GM19239 (cell line): ENCODE measurements around the gene LRIF1.
"Not testable (repeated sequence)": the region's sequence is repeated elsewhere in the genome, so short reads cannot be mapped to it uniquely, and the experiment has no call there.

Experiments
- DNase-seq: peaks from one replicate; pipeline ENCODE4 v3.0.0; 2011; ENCODE audit warnings: low spot score; ENCODE audit not compliant: insufficient read length
- FAIRE-seq: peaks from 2 replicates; lab custom pipeline; 2011; peaks lifted over from hg19 to GRCh38; lab: Jason Lieb, UNC

LRIF1 gene

GRCh38 chr1:110953031-110953430, 10.7 kb downstream of the LRIF1 start:
- FAIRE-seq (peak; percentile 14), DNase-seq (no peak)

DNA sequence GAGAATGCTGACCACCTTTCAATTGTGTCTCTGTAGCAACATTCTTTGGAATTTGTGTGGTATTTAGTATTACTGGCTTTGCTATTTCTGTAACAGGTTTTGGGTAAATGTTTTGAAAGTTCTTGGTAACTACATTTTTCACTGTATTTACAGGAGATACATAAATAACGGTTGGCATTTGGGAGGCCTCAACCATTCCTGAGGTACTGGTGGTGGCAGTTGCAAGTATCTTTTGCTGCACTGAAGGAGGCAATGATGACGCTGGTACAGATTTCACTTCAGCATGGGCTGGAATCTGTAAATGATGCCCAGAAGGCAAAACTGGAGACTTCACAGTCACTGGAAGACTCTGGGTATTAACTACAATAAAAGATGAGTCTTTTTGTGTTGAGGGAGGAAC, 11.7 kb downstream of the LRIF1 start:
- DNase-seq = no peak
- FAIRE-seq = no peak

- FAIRE-seq (no peak), DNase-seq (no peak)
These were observed 12.6 kb downstream of the LRIF1 start for GRCh38 chr1:110951161-110951560.

DNA sequence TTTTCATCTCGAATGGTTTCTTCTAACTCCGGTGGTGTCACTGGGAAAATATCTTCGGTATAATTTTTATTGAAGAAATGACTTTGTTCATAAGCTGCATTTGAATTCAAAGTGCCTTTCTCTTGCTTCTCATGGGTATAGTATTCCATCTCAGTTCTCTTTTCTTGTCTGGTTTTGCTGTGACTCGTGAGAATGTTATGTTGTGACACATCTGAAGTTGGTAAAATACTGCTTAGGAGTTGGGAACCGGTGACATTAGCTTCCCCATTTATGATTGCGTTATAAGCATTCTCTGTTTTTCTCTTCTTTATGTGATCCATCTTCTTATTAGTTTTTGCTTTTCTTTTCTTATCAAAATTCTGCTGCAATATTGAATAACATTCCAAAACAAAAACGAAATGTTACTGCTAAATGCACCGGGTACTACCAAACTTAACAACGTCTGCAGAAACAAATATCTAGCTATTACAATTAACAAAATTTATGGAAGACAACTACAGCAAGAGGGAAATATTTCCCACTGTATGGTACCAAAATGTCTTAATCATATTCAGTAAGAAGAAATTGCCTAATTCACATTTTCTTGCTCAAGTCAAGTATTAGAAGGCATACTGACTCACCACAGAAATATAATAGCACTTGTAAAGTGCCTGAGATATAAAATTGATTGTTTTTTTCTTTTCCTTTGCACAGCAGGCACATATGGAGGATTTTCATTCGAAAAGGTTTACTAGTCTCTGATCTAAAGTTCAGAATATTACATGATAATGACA, 15.5 kb downstream of the LRIF1 start:
- FAIRE-seq = no peak
- no peak for DNase-seq

DNA sequence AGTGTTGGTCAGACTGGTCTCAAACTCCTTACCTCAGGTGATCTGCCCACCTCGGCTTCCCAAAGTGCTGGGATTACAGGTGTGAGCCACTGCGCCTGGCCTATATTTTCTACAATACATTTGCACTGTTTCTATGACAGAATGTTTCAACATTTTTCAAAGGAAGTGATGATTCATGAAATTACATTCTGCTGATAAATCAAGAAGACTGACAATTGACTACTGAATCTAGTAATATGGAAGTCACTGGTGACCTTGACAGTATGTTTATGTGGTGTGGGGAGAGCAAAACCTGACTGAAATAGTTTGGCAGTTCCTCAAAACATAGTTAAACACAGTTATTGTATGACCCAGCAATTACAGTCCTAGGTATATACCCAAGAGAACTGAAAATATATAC, 18.1 kb downstream of the LRIF1 start:
- FAIRE-seq (no peak), DNase-seq (no peak)

GRCh38 chr1:110944806-110945205, 18.9 kb downstream of the LRIF1 start:
- DNase-seq (no peak), FAIRE-seq (no peak)

DNA sequence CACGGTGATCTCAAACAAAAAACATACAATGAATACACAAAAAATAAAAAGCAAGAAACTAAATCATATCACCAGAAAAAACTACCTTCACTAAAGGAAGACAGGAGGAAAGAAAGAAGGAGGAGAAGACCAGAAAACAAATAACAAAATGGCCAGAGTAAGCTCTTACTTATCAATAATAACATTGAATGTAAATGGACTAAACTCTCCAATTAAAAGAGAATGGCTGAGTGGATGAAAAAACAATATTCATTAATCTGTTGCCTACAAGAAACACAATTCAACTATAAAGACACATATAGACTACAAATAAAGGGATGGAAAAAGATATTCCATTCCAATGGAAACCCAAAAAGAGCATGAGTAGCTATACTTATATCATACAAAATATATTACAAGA, 27.2 kb downstream of the LRIF1 start:
- no peak for DNase-seq
- no peak for FAIRE-seq

DNA sequence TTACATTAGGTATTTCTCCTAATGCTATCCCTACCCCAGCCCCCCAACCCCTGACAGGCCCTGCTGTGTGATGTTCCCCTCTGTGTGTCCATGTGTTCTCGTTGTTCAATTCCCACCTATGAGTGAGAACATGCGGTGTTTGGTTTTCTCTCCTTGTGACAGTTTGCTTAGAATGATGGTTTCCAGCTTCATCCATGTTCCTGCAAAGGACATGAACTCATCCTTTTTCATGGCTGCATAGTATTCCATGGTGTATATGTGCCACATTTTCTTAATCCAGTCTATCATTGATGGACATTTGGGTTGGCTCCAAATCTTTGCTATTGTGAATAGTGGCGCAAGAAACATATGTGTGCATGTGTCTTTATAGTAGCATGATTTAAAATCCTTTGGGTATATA, 32.6 kb downstream of the LRIF1 start:
- DNase-seq, FAIRE-seq: not testable (repeated sequence)

DNA sequence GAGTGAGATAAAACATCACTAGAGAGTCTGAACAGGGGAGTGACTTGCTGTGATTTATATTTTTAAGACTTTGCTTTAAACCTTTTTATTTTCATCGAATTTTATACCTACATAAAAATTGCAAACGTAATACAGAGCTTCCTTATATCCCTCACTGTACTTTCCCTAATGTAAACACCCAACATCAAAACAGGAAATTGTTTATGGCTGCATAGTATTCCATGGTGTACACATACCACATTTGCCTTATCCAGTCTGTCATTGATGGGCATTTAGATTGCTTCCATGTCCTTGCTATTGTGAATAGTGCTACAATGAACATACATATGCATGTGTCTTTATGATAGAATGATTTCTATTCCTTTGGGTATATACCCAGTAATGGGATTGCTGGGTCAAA, 34.8 kb downstream of the LRIF1 start:
- DNase-seq (no peak), FAIRE-seq (peak; percentile 18)

DNA sequence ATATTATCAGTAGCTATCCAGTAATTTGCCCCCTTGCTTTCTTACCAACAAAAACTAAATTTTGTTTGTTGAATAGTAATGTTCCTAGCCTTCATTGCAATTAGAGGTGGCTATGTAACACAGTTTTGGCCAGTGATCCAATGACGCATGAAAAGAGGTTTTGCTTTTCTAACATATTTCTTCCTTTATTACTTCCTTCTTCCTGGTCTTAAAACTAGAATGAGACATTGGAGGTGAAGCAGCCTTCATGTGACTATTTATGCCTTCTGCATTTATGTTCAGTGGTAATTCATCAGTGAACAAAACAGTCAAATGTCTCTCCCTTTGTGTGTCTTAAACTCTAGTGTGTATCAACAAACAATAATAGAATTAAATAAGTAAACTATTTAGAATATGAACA, 35.5 kb downstream of the LRIF1 start:
- FAIRE-seq = no peak
- no peak for DNase-seq

- DNase-seq = no peak
- FAIRE-seq = no peak
These were observed 36.1 kb downstream of the LRIF1 start for GRCh38 chr1:110927484-110928075.

DNA sequence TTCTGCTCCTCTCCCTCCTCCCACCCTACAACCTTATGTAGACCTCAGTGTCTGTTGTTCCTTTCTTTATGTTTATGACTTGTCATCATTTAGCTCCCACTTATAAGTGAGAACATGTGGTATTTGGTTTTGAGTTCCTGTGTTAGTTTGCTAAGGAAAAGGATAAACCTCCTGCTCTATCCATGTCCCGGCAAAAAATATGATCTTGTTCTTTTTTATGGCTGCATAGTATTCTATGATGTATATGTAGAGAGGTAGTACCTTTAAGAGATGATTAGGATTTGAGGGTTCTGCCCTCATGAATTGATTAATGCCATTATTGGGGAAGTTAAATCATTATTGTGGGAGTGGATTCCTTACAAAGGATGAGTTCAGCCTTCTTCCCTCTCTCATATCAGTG, 41.8 kb downstream of the LRIF1 start:
- no peak for DNase-seq
- no peak for FAIRE-seq

- DNase-seq (no peak), FAIRE-seq (peak; percentile 39)
These were observed 45.7 kb downstream of the LRIF1 start for GRCh38 chr1:110918016-110918415.

DNA sequence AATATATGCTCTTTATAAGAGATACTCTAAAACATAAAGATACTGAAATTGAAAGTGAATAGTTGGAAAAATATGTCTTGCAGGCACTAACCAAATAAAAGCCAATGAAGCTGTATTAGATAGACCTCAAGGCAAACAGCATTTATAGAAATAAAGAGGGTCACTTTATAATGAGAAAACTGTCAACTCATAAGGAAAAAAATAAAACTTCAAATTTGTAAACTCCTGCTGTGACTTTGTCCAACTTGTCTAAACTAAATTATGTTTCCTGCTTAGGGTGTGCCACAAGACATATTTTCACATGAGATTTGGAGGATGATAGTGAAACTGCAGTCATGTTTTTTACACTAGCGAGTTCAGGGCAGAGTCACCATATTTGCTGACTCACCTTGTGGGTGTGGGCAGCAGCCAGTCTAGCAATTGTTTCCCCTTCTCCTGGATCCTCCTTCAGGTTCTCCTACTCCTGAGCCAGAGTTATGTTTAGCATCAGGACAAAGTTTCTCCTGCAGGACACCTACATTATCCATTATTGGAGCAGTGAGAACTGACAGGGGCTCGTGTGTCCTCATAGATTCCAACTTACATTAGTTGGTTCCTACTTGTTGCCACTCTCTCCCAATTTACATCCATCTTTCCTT, 46.9 kb downstream of the LRIF1 start:
- peak; percentile 90 for FAIRE-seq
- peak; percentile 15 for DNase-seq

DNA sequence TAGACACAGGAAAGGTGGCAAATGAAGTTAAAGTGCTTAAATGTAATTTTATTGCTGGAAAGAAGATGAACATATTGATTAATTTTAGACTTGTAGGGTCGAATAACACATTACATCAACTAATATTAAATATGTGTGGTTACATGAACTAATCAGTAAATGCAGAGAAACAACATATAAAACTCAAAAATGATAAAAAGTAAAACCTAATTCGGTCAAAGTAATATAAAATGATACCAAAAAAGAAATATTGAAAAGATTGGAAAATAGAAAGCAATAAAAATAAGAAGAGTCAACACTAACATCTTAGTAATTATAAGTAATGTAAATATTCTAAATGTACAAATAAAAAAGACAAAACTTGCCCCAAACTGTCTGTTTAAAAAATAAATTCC, 47.5 kb downstream of the LRIF1 start:
- no peak for FAIRE-seq

GRCh38 chr1:110915804-110916203, 47.9 kb downstream of the LRIF1 start:
- no peak for DNase-seq
- FAIRE-seq = no peak

More for the DNA sequence above, 47.5 kb downstream of the LRIF1 start:
- no peak for DNase-seq

DNA sequence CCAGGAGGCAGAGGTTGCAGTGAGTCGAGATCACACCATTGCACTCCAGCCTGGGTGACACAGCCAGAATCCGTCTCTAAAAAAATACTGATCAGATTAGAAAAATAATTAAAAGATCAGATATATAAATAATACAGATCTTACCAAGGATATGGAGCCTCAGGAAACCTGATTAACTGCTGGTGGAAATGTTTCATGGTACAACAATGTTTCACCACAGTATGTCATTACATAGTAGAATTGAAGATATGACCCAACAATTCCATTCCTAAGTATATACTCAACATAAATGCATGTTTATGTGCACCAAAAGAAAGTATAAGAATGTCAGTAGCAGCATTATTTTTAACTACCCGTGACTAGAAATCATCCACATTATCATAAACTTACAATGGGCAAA, 49.0 kb downstream of the LRIF1 start:
- no peak for FAIRE-seq

DNA sequence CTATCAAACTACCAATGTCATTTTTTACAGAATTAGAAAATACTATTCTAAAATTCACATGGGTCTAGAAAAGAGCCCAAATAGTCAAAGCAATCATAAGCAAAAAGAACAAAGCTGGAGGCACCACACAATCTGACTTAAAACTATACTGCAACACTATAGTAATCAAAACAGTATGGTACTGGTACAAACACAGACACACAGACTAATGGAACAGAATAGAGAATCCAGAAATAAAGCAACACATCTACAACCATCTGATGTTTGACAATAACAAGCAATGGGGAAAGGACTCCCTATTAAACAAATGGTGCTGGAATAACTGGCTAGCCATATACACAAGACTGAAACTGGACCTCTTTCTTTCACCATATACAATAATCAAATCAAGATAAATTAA, 50.9 kb downstream of the LRIF1 start:
- FAIRE-seq (no peak), DNase-seq (no peak)

More for the DNA sequence above, 49.0 kb downstream of the LRIF1 start:
- no peak for DNase-seq

- DNase-seq (no peak), FAIRE-seq (no peak)
These were observed 59.7 kb downstream of the LRIF1 start for GRCh38 chr1:110903853-110904500.

- DNase-seq = no peak
- FAIRE-seq = no peak
These were observed 60.8 kb downstream of the LRIF1 start for GRCh38 chr1:110902820-110903463.

- FAIRE-seq (no peak), DNase-seq (no peak)
These were observed 64.3 kb downstream of the LRIF1 start for GRCh38 chr1:110899458-110899843.
